Ecto neural progenitor cell (in vitro differentiated cells): ENCODE data around the gene STARD10.
"Not testable (repeated sequence)": the region's sequence is repeated elsewhere in the genome, so short reads cannot be mapped to it uniquely, and the experiment has no call there.

ENCODE experiments used
- DNase-seq: peaks from one replicate; pipeline ENCODE4 v3.0.0-alpha.2; 2018; ENCODE audit warnings: low spot score

The STARD10 gene

GRCh38 chr11:72807792-72808191 is 13.9 kb upstream of the STARD10 start:
- DNase-seq = no peak

GRCh38 chr11:72807021-72807693 is 13.3 kb upstream of the STARD10 start:
- no peak for DNase-seq

- DNase-seq = not testable (repeated sequence)
Observed at GRCh38 chr11:72806378-72806777, 12.5 kb upstream of the STARD10 start.

- no peak for DNase-seq
Observed at GRCh38 chr11:72805216-72805615, 11.4 kb upstream of the STARD10 start.

GRCh38 chr11:72802822-72803221 is 9.0 kb upstream of the STARD10 start:
- no peak for DNase-seq

GRCh38 chr11:72799441-72799840 is 5.6 kb upstream of the STARD10 start:
- DNase-seq = no peak

- DNase-seq = no peak
Observed at GRCh38 chr11:72798361-72798760, 4.5 kb upstream of the STARD10 start.

- peak; percentile 46 for DNase-seq
Observed at GRCh38 chr11:72793076-72793424, 797 bp downstream of the STARD10 start.

- no peak for DNase-seq
Observed at GRCh38 chr11:72792437-72793021, 1.3 kb downstream of the STARD10 start.

GRCh38 chr11:72791228-72791627 is 2.6 kb downstream of the STARD10 start:
- not testable (repeated sequence) for DNase-seq

GRCh38 chr11:72789493-72790131 is 4.2 kb downstream of the STARD10 start:
- peak; percentile 43 for DNase-seq

GRCh38 chr11:72788241-72788640 is 5.6 kb downstream of the STARD10 start:
- no peak for DNase-seq

GRCh38 chr11:72787216-72788104 is 6.4 kb downstream of the STARD10 start:
- peak; percentile 81 for DNase-seq

- no peak for DNase-seq
Observed at GRCh38 chr11:72786305-72787215, 7.3 kb downstream of the STARD10 start.

- no peak for DNase-seq
Observed at GRCh38 chr11:72784662-72785061, 9.2 kb downstream of the STARD10 start.

GRCh38 chr11:72783144-72783905 is 10.5 kb downstream of the STARD10 start:
- no peak for DNase-seq

GRCh38 chr11:72782081-72782920 is 11.5 kb downstream of the STARD10 start:
- peak; percentile 63 for DNase-seq

GRCh38 chr11:72781313-72782080 is 12.3 kb downstream of the STARD10 start:
- peak; percentile 66 for DNase-seq

- DNase-seq = no peak
Observed at GRCh38 chr11:72781063-72781312, 12.9 kb downstream of the STARD10 start.
